ENCODE data around the gene ITSN2.

DNA sequence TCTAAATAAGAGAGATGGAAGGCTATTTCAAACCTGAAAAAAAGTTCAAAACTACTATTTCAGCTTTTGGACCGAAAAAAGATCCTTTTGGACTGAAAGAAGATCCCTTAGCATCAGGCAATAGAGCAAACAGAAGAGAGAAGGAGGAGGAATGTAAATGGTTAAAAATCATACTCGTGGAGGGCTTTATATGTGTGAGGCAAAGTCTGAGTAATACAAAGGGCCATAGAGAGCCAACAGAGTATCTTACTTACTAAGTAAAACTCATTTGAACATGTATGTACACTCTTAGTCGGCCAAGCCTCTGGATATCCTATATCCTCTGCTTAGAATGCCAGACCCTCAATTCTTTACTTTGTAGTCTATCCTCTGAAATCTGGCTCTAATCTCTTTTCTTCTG lies 55.7 kb downstream of the ITSN2 start:
- TF ChIP-seq POLR2A (IDR thresholded peaks at IDR 0.05; ENCODE audit: low read depth, low read length) (no peak), POLR2AphosphoS5 (IDR thresholded peaks at IDR 0.05; ENCODE audit: low read depth, low read length) (no peak), TAF1 (IDR thresholded peaks at IDR 0.05; ENCODE audit: borderline replicate concordance, low read depth, low read length) (no peak)

Data from GM12892 (cell line).